MM.1S (cell line): ENCODE data around the gene COMMD4.

Experiments
- DNase-seq: peaks from one replicate; pipeline ENCODE4 v3.0.0-alpha.2; 2015
- H2AFZ ChIP-seq: fragments of 300-600 bp; sonication (generic); 2 replicates; pipeline ENCODE4 v1.6.0; 2016; ENCODE audit warnings: antibody characterized with exemption, low read length
- H3F3A ChIP-seq: fragments of 300-600 bp; sonication (generic); 2 replicates; pipeline ENCODE4 v1.6.1; 2016; ENCODE audit warnings: mild to moderate bottlenecking, antibody characterized with exemption, low read length, moderate library complexity, mixed read lengths; ENCODE audit not compliant: insufficient read depth
- H3K27ac ChIP-seq: fragments of 300-600 bp; sonication (generic); 2 replicates; pipeline ENCODE4 v1.5.1; 2016; ENCODE audit warnings: mild to moderate bottlenecking, low read length
- H3K27me3 ChIP-seq: fragments of 300-600 bp; sonication (generic); replicated peaks from 2 replicates; pipeline ENCODE4 v1.6.0; 2016; ENCODE audit warnings: low read length; ENCODE audit not compliant: insufficient read depth
- H3K36me3 ChIP-seq: fragments of 300-600 bp; sonication (generic); replicated peaks from 2 replicates; pipeline ENCODE4 v1.6.1; 2016; ENCODE audit warnings: mild to moderate bottlenecking, low read length, mixed read lengths; ENCODE audit not compliant: insufficient read depth
- H3K4me1 ChIP-seq: fragments of 300-600 bp; sonication (generic); 2 replicates; pipeline ENCODE4 v1.6.1; 2016; ENCODE audit warnings: low read length, mixed read lengths
- H3K4me2 ChIP-seq: fragments of 300-600 bp; sonication (generic); 2 replicates; pipeline ENCODE4 v1.6.0; 2016; ENCODE audit warnings: low read depth, low read length
- H3K4me3 ChIP-seq: fragments of 300-600 bp; sonication (generic); 2 replicates; pipeline ENCODE4 v1.5.1; 2016; ENCODE audit warnings: low read length, mixed read lengths
- H3K79me2 ChIP-seq: fragments of 300-600 bp; sonication (generic); 2 replicates; pipeline ENCODE4 v1.6.1; 2016; ENCODE audit warnings: mixed run types, low read length, mixed read lengths
- H3K9ac ChIP-seq: fragments of 300-600 bp; sonication (generic); 2 replicates; pipeline ENCODE4 v1.6.1; 2016; ENCODE audit warnings: low read length, mixed read lengths
- H3K9me2 ChIP-seq: fragments of 300-600 bp; sonication (generic); replicated peaks from 2 replicates; pipeline ENCODE4 v1.6.1; 2016; ENCODE audit warnings: mild to moderate bottlenecking, low read length, mixed read lengths; ENCODE audit not compliant: insufficient read depth
- H3K9me3 ChIP-seq: fragments of 300-600 bp; sonication (generic); replicated peaks from 2 replicates; pipeline ENCODE4 v1.6.1; 2016; ENCODE audit warnings: mild to moderate bottlenecking, low read length, mixed read lengths; ENCODE audit not compliant: insufficient read depth
- H4K20me1 ChIP-seq: fragments of 300-600 bp; sonication (generic); 2 replicates; pipeline ENCODE4 v1.6.1; 2016; ENCODE audit warnings: mild to moderate bottlenecking, low read length, moderate library complexity, mixed read lengths; ENCODE audit not compliant: insufficient read depth
- CTCF ChIP-seq: fragments of 300-600 bp; sonication (generic); IDR thresholded peaks from 2 replicates; pipeline ENCODE4 v1.5.1; 2016; ENCODE audit warnings: antibody characterized with exemption, low read length, mixed read lengths
- EZH2 ChIP-seq: fragments of 300-600 bp; sonication (generic); optimal IDR thresholded peaks from 2 replicates; pipeline ENCODE3; 2017; ENCODE audit warnings: low read depth, mild to moderate bottlenecking, antibody characterized with exemption, low read length, mixed read lengths
- EZH2phosphoT487 ChIP-seq: fragments of 300-600 bp; sonication (generic); IDR thresholded peaks from 2 replicates; pipeline ENCODE4 v1.6.1; 2018; ENCODE audit warnings: antibody characterized with exemption, low read length

The COMMD4 gene

GRCh38 chr15:75360391-75360790 is 24.5 kb downstream of the COMMD4 start:
- H3K4me2 ChIP-seq, result no peak overlapping the region
- no peaks in the 10 kb centered on the region for H3F3A ChIP-seq
- no peak overlapping the region for H3K27ac ChIP-seq
- no peaks in the 10 kb centered on the region for H4K20me1 ChIP-seq
- TF ChIP-seq EZH2 (no peak), EZH2phosphoT487 (no peak), CTCF (no peak)
- H2AFZ ChIP-seq, result no peak overlapping the region
- H3K9ac ChIP-seq, result no peak overlapping the region
- H3K36me3 ChIP-seq, result no peaks in the 10 kb centered on the region
- H3K9me3 ChIP-seq, result no peaks in the 10 kb centered on the region
- no peak overlapping the region for H3K4me3 ChIP-seq
- H3K4me1 ChIP-seq, result no peaks in the 10 kb centered on the region
- no peak for DNase-seq
- H3K79me2 ChIP-seq, result no peaks in the 10 kb centered on the region
- H3K27me3 ChIP-seq, result no peaks in the 10 kb centered on the region
- H3K9me2 ChIP-seq, result no peaks in the 10 kb centered on the region

DNA sequence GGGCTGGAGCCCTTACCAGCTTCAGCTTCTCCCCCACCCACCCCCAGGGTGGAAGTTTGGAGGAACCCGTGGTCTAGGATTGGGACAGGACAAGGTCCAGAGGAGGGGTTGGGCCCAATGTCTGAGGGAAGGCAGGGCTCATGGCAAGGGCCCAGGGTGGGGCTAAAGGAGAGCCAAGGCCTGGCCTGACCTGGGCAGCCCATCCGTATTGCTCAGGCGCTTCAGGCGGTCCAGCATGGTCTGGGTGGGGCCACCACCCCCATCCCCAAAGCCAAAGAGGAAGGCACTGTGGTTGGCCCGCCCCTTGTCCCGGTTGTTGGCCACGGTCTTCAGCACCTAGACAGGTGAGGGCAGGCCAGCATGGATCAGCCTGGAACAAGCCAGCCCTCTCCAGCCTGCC is 25.0 kb downstream of the COMMD4 start:
- Histone ChIP-seq H3K27ac (no peak overlapping the region), H3K4me1 (no peaks in the 10 kb centered on the region), H4K20me1 (no peaks in the 10 kb centered on the region), H3K79me2 (no peaks in the 10 kb centered on the region), H3K4me3 (no peak overlapping the region), H3K27me3 (no peaks in the 10 kb centered on the region), H3K9ac (no peak overlapping the region), H3K9me2 (no peaks in the 10 kb centered on the region), H3K36me3 (no peaks in the 10 kb centered on the region), H2AFZ (no peak overlapping the region), H3F3A (no peaks in the 10 kb centered on the region), H3K4me2 (no peak overlapping the region), H3K9me3 (no peaks in the 10 kb centered on the region)
- no peak for DNase-seq
- no peak for TF ChIP-seq EZH2phosphoT487

DNA sequence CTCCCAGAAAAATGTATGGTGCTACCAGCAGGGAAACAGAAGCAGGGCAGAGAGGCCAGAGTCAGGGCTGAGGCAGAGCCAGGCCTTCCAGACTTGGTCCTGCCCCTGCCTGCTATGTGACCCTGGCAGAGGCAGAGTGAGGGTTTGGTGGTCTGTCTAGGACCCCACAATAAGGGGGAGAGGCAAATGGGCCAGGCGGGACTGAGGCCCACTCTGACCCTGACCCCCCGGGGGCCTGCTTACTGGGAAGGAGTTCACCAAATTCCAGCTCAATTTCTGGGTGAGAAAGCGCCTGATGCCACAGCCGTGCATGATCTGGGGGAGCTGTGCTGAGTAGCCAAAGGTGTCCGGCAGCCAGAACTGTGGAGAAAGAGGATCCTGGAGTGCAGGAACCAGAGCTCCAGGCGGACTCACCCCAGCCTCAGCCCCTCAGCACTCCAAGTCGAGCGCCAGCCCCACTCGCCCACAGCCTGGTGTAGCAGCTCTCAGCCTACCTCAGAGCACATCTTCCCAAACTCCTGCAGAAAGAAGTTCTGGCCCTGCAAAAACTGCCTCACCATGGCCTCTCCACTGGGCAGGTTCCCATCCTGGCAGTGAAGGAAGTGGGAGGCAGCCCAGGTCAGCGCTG is 25.6 kb downstream of the COMMD4 start:
- no peak for DNase-seq
- H3K4me3 ChIP-seq, result no peak overlapping the region
- no peaks in the 10 kb centered on the region for H3K36me3 ChIP-seq
- H3K79me2 ChIP-seq, result no peaks in the 10 kb centered on the region
- TF ChIP-seq CTCF, result no peak
- TF ChIP-seq EZH2phosphoT487, result no peak
- H3K9me2 ChIP-seq, result no peaks in the 10 kb centered on the region
- no peaks in the 10 kb centered on the region for H3K9me3 ChIP-seq
- H3F3A ChIP-seq, result no peaks in the 10 kb centered on the region
- no peak overlapping the region for H2AFZ ChIP-seq
- H3K4me2 ChIP-seq, result no peak overlapping the region
- H3K4me1 ChIP-seq, result no peaks in the 10 kb centered on the region
- no peak overlapping the region for H3K9ac ChIP-seq
- H3K27me3 ChIP-seq, result no peaks in the 10 kb centered on the region
- no peaks in the 10 kb centered on the region for H4K20me1 ChIP-seq
- no peak overlapping the region for H3K27ac ChIP-seq

DNA sequence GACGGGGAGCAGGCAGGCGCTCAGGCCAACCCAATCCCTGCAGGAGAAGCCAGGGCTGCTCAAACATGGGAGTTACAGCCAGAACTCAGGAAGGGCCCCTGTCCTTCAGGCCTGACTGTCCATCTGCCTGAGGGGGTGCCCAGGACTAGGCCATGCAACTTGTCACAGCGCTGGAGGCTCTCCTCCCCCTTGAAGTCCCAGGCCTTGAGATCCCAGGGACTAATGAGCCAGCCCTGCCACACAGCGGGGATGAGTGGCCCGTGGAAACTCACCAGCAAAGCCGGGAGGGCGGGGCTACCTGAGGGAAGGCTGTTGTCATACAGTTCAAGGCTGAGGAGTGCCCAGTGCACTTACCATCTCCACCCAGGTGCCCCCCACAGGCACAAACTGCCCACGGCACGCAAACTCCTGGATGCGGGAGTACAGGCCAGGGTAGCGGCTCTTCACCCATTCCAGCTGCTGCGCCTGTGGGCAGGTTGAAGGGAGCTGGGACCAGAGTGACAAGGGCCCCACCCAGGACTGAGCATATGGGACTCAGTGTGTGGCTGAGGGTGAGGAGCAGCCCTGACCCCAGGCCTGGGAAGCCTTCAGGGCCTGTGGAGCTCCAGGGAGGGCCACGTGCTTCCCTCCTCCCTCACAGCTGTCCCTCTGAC is 26.3 kb downstream of the COMMD4 start:
- no peaks in the 10 kb centered on the region for H3K36me3 ChIP-seq
- H3K27me3 ChIP-seq, result no peaks in the 10 kb centered on the region

More for the DNA sequence above, 26.3 kb downstream of the COMMD4 start:
- Histone ChIP-seq H3K27ac (no peak overlapping the region), H3K9me2 (no peaks in the 10 kb centered on the region), H3F3A (no peaks in the 10 kb centered on the region), H3K4me2 (no peak overlapping the region), H3K9me3 (no peaks in the 10 kb centered on the region), H3K4me3 (no peak overlapping the region), H3K9ac (no peak overlapping the region), H2AFZ (no peak overlapping the region), H4K20me1 (no peaks in the 10 kb centered on the region), H3K4me1 (no peaks in the 10 kb centered on the region), H3K79me2 (no peaks in the 10 kb centered on the region)
- TF ChIP-seq CTCF, result no peak
- TF ChIP-seq EZH2phosphoT487, result no peak
- no peak for TF ChIP-seq EZH2
- no peak for DNase-seq
